Eye (tissue), 1 donor: Measurements from ENCODE around the gene MED26.

Source experiments
- DNase-seq: peaks from one replicate; pipeline ENCODE4 v3.0.0-alpha.2; 2015

MED26 gene

DNA sequence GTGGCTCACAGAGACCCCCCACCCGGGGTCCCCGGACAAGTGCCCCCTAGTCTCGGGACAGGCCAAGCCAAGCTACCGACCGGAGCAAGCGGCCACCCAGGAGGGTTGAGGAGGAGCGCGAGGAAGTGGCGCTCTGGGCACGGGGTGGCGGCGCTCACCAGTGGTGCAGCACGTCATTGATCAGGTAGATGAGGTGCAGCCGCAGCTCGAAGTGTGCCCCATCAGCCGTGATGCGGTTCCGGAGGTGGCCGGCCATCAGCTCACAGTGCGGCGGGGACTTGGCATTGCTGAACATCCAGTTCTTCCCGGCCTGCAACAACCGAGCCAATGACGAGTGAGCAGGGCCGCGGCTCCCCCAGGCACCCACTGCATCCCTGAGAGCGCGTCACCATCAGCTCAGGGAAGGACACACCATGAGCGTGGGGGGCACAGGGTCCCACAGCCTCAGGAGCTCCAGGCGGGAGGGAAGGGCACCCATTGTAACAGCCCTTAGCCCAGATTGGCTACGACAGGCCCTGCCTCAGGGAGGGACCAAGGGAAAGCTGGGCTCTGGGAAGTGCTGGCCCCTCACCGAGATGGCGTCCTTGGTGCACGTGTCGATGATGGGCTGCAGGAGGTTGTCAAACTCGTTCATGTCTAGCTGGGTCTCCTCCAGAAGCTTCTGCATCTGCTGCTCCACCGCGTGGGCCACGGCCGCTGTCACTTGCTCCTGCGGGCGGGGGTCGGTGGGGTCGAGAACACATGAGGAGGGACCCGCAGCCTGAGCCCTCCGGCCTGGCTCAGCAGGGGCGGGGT is 95.4 kb downstream of the MED26 start:
- peak; percentile 9 for DNase-seq

GRCh38 chr19:16531380-16531669 is 96.7 kb downstream of the MED26 start:
- DNase-seq: no peak

GRCh38 chr19:16530540-16531379 is 97.2 kb downstream of the MED26 start:
- no peak for DNase-seq

- no peak for DNase-seq
Measured at GRCh38 chr19:16529466-16530144, 98.4 kb downstream of the MED26 start.

GRCh38 chr19:16527971-16528521 is 100.0 kb downstream of the MED26 start:
- no peak for DNase-seq

DNA sequence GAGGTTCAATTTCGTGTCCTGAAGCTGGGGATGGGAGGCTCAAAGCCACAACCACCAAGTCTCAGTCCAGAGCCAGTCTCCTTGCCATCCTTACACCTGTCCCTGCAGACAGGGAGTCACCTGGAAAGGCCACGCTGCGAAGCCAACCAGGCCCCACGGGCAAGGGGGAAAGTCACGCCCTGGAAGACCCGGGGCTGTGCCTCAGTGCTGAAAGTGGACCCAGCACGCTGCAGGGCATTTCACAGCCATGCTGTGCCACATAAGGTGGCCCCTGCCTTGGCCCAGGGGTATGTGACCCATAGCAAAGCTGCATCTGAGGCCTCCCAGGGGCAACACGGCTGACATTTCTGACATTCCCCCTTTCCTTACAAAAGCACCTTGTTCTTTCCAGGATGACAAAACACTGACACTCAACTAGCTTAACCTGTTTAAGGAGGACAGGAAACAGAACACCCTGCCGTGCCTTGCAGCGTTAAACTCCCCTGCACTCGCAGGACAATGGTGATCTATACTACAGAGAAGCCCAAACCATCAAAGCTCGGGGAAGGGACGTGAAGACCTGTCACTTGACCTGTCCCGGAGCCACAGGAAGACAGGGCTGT is 100.6 kb downstream of the MED26 start:
- no peak for DNase-seq

- DNase-seq: no peak
Measured at GRCh38 chr19:16525751-16526481, 102.1 kb downstream of the MED26 start.

DNA sequence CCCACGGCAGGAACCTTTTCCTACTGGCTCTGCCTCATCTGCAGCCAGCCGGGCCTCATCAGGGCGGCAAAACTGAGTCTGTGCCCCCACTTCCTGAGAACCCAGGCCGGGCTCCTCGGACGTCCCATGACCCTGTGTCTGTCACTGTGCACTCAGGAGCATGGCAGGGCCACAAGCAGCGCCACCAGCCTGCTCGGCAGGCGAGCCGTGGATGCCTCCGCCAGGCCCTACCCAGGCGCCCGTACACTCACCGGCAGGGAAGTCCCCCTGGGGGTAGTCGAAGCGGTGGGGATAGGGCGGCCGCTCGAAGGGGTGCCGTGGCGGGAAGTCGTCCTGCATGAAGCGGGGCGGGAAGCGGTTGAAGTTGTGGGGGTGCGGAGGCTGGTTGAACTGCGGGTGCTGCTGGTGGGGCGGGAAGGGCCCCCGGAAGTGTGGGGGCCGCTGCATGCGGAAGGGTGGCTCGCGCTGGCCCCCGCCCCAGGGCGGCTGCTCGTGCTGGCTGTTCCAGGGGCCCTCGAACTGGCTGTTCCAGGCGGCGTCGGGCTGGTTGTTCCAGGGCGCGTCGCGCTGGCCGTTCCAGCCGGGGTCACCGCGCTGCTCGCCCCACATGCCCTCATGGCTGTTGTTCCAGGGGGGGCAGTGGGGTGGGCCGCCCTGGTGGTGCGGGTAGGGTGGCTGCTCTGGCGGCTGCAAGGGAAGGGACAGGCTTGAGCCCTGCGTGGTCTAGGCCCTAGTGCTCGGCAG is 102.8 kb downstream of the MED26 start:
- DNase-seq: no peak
